Measurements from ENCODE around the gene PDXDC1. TPM values are rescaled to one million over a fixed set of nuclear protein-coding genes. Genes with fewer than 3 reads are reported as not detected.
"Not testable (repeated sequence)": the region's sequence is repeated elsewhere in the genome, so short reads cannot be mapped to it uniquely, and the experiment has no call there.

PDXDC1 gene
- total RNA-seq, 1 donor: 61.0 TPM

- no peak overlapping the region for H3K4me3 ChIP-seq (ENCODE audit: low read depth, low read length)
- DNase-seq (ENCODE audit: low read depth): no peak
- no peak for TF ChIP-seq CTCF (IDR thresholded peaks at IDR 0.05; ENCODE audit: insufficient read depth, low read length)
Measured at GRCh38 chr16:15046692-15047376, 72.0 kb downstream of the PDXDC1 start.

GRCh38 chr16:15049581-15050180, 74.9 kb downstream of the PDXDC1 start:
- no peak for DNase-seq (ENCODE audit: low read depth)
- no peak overlapping the region for H3K4me3 ChIP-seq (ENCODE audit: low read depth, low read length)
- TF ChIP-seq CTCF (IDR thresholded peaks at IDR 0.05; ENCODE audit: insufficient read depth, low read length): no peak

GRCh38 chr16:15050440-15050839, 75.6 kb downstream of the PDXDC1 start:
- not testable (repeated sequence) for DNase-seq (ENCODE audit: low read depth); H3K4me3 ChIP-seq (ENCODE audit: low read depth, low read length)

- DNase-seq (ENCODE audit: low read depth): no peak
- H3K4me3 ChIP-seq (ENCODE audit: low read depth, low read length): no peak overlapping the region
- TF ChIP-seq CTCF (IDR thresholded peaks at IDR 0.05; ENCODE audit: insufficient read depth, low read length): no peak
Measured at GRCh38 chr16:15051387-15051951, 76.6 kb downstream of the PDXDC1 start.

- DNase-seq (ENCODE audit: low read depth): peak; percentile 26
- no peak for TF ChIP-seq CTCF (IDR thresholded peaks at IDR 0.05; ENCODE audit: insufficient read depth, low read length)
- H3K4me3 ChIP-seq (ENCODE audit: low read depth, low read length): no peak overlapping the region
Measured at GRCh38 chr16:15052747-15053476, 78.1 kb downstream of the PDXDC1 start.

- no peak for TF ChIP-seq CTCF (IDR thresholded peaks at IDR 0.05; ENCODE audit: insufficient read depth, low read length)
- DNase-seq (ENCODE audit: low read depth): no peak
- H3K4me3 ChIP-seq (ENCODE audit: low read depth, low read length): no peak overlapping the region
Measured at GRCh38 chr16:15053904-15054303, 79.1 kb downstream of the PDXDC1 start.

All from fibroblast of the aortic adventitia (primary cell).